GM18873 (cell line): ENCODE data around the gene ITGA5.
A peak's percentile ranks its signal among the peaks of the same experiment; 100 is the strongest.

ENCODE experiments used
- ATAC-seq: cut with Tn5 transposase; IDR thresholded peaks from one replicate; pipeline ENCODE4 v1.9.1; 2021; ENCODE audit warnings: mild to moderate bottlenecking, moderate library complexity, moderate number of reproducible peaks; ENCODE audit not compliant: unreplicated experiment, low FRiP score

The ITGA5 gene

GRCh38 chr12:54374562-54375258 is 44.4 kb downstream of the ITGA5 start:
- no peak for ATAC-seq

DNA sequence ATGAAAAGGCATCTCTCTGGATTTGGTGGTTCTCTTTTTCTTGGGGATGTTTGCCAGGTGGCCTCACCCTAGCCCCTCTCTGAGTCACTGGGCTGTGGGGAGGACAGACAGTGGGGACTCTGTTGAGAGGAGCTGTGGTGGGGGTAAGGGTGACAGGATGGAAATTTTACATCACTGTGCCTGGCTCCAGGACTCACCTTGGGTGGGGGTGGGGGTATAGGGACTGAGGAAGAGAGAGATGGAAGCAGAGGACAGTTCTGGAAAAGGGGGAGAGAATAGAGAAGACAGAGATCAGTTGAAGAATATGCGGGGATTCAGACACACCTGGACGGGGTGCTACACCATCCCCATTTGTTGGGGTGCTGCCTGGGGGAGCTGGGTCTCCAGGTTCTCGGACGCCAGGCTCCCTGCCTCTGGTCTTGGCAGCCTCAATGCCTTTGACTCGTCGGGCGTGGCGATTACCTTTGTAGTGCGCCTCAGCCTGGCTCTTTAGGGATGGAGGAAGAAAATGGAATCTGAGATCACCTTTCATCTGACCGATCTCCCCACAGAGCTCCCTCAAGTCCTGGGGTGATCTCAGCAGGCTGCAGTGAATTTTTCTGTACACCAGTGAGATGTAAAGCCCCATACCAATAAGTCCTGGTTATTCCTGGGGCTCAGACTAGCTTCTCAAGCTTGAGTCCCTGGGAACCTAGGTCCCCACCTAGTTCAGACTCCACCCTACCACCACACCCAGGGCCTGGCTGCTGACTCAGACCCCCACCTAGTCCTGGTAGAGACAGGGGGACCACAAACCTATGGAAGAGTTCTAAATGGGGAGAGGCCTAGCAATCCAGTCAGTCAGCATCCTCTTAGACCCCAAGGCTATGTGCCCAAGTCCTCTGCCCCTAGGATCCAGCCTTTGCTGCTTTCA is 45.2 kb downstream of the ITGA5 start:
- ATAC-seq, result no peak

- ATAC-seq, result no peak
Measured at GRCh38 chr12:54372113-54372806, 46.8 kb downstream of the ITGA5 start.

DNA sequence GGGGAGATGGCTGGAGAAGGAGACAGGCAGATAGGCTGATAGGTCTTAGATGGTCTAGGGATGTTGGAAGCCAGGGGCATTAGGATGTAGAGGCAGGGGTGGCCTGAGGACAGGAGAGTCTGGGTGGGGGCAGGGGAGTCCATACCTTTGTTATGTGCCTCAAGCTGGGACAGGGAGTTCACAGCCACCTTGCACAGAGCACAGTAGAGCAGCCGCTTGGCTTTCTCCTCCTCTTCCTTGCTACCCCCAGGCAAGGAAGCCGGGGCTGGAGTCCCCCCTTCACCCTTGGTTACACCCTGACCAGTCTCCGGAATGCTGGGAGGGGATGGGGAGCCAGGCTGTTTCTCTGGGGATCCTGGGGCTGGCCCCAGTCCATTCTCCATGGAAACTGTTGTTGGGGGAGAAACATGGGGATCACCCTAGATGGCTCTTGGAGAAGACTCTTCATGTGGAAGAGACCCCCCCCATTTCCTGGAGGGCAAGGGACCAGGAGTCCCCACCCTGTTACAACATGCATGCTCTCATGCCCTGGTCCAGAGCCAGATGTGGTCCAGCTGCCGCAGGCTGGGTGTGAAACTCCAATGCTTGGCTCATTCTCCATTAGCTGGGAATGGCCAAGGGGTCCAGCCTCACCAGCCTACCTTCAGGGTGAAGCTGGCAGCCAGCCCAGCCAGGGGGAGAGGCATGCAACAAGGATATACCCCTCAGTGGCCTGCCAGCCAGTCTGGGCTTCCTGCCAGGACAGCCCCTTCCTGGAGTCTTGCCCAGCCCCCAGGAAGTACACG is 47.5 kb downstream of the ITGA5 start:
- ATAC-seq, result no peak

DNA sequence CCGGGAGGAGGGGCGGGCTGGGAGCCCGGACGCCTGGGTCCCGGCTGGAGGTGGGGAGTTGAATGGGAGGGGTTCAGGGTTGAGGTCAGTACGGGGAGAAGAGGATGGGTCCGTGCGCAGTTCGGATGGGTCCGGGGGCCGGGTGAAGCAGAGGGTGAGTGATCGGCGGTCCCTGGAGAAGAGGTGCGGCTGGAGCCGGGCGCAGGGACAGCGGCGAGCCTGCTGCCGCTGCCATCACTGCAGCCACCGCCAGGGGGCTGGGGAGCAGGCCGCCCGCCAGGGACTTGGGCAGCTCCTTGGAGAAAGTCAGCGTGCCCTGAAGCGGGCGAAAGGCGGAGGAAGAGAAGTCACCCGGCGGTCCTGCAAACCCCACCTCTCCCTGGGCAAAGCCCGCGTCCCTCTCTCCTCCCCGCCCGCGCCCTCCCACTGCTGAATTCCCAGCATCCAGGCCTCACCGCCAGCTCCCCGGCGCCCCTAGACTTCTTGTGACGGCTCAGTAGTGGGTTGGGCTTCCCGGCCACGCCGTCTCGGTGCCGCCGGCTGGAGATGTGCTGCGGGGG is 48.8 kb downstream of the ITGA5 start:
- ATAC-seq, result no peak

- ATAC-seq, result no peak
Measured at GRCh38 chr12:54369597-54370131, 49.4 kb downstream of the ITGA5 start.

GRCh38 chr12:54368709-54369596 is 50.1 kb downstream of the ITGA5 start:
- no peak for ATAC-seq

- no peak for ATAC-seq
Measured at GRCh38 chr12:54368025-54368708, 50.9 kb downstream of the ITGA5 start.

GRCh38 chr12:54364413-54364812 is 54.7 kb downstream of the ITGA5 start, which contains the start of gene GPR84:
Gene GPR84 (minus strand): TSS chr12:54364486. CDS start chr12:54363851, 635 bp downstream.
- no peak for ATAC-seq

- no peak for ATAC-seq
Measured at GRCh38 chr12:54363618-54364017, 55.4 kb downstream of the ITGA5 start.

DNA sequence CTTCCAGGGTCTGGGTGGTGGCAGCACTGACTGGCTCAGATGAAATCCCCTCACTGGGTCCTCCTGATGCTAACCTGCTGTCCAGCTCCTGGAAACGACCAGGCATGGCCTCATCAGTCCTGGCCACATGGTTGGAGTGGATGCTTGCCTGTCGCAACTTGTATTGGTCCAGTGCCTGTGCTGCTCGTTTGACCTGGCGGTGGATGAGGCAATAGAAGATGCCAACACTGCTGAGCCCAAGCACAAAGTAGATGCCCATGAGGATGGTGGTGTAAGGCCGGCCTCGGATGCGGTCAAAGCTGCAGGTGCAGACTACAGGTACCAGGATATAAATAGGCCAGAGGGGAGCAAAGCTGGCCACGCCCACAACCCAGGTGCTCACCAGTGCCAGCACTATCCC is 56.0 kb downstream of the ITGA5 start:
- ATAC-seq, result no peak

DNA sequence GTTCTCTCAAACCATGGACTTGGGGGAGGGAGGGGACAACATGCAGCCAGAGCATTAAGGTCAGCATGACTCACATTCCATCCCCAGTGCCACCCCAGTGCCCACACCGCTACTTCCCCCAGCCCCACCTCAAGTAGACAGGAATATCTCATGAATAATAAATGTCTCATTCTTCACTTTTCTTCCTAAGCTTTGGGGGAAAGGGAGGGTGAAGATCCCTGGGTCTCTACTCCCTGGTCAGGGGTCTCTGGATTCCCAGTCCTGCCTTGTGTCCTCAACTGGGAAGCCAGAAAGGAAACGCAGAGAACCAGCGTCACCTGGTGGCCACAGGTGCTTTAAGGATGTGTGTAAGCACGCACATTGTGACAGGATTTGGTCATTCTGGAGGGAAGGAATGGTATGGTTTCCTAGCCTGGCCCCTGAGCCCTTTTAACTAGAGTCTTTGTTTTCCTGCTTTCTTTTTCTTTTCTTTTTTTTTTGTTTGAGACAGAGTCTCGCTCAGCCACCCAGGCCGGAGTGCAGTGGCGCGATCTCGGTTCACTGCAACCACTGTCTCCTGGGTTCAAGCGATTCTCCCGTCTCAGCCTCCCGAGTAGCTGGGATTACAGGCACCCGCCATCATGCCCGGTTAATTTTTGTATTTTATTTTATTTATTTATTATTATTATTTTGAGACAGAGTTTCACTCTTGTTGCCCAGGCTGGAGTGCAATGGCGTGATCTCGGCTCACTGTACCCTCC is 58.2 kb downstream of the ITGA5 start:
- no peak for ATAC-seq

DNA sequence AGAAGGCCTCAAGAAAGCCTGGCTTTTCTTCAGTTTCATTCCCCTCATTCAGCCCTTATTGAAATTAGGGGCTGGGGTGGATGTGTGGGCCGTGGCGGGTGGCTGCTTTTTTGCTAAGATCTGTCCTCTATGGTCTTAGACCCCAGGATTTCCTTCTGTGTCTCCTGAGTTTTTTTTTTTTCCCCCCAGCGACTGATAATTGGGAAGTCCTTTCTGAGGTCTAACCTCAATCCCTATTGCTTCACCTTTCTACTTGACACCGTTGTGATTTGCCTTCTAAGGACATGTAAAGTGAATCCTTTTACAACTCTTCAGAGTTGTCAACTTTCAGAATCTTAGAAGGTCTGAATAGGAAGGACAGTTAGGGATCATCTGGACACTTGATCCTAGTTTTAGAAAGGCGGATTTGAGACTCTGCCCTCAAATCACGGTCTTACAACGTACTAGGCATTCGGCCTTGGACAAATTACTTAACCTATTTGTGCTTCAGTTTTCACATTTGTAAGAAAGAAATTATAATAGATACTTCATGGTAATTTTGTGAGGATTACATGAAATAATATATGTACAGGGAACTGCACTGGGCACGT is 59.2 kb downstream of the ITGA5 start:
- no peak for ATAC-seq

GRCh38 chr12:54358945-54359761 is 59.9 kb downstream of the ITGA5 start:
- peak; percentile 99 for ATAC-seq

GRCh38 chr12:54358191-54358944 is 60.7 kb downstream of the ITGA5 start:
- ATAC-seq, result no peak
